ENCODE measurements around the gene PAX8.

Gene PAX8

DNA sequence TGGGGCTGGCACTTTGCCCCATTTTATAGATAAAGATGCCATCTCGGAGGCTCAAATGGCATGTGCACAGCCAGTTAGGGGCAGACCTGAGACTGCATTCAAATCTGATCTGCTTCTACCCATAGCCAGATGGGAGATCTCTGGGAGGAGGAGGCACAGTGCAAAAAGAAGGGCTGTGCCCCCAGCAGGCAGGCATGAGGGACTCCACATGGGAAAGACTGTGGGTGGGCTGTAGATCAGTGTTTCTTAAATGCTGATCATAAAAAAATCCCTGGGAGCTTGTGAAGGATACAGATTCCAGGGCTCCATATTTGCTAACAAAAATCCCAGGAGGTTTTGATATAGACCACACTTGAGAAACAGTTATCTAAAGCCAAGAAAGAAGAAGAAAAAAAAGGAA, 15.2 kb downstream of the PAX8 start:
- no peak overlapping the region for H3K4me3 Mint-ChIP-seq
- no peak for ATAC-seq
- no peak overlapping the region for H3K27ac Mint-ChIP-seq
- no peaks in the 10 kb centered on the region for H3K27me3 Mint-ChIP-seq
- no peaks in the 10 kb centered on the region for H3K36me3 Mint-ChIP-seq (ENCODE audit: low read depth)
- H3K9me3 Mint-ChIP-seq: no peaks in the 10 kb centered on the region
- no peak for DNase-seq
- peaks cover 8% of the 10 kb centered on the region for H3K4me1 Mint-ChIP-seq

- H3K36me3 Mint-ChIP-seq (ENCODE audit: low read depth): peaks cover 6% of the 10 kb centered on the region
Measured at GRCh38 chr2:113260991-113261390, 17.7 kb downstream of the PAX8 start.

DNA sequence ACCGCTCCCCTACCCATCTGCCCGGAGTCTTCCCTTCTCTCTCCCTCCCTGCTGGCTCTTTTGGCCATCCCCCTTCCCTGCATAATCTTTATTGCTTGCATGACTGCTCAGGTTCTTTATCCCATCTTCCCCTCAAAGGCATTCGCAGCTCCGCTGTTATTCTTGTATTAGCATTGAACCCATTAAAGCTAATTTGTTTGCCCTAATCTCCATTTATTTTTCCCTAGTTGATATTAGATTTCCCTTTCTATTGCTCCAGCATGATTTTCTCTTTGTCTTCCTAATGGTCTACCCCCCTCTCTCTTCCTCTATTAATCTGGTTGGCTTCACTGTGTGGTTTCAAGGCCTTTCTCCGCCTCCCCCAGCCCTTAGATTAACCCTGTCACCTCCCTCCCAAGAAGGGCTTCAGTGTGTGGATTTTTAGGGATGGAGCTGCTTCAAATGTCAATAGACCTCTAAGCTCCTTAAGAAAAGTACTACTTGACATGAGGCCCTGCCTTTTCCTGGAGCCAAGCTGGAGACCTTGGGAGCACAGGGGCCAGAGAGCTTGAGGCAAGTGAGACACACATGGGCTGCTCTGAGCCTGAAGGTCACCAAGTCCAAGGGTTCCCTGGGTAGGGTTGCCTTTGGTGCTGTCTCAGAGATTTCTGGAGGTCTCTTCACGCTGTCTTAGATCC, 20.1 kb downstream of the PAX8 start:
- DNase-seq (no peak), ATAC-seq (no peak)
- H3K36me3 Mint-ChIP-seq (ENCODE audit: low read depth): peaks cover 8% of the 10 kb centered on the region
- H3K27ac Mint-ChIP-seq: no peak overlapping the region
- no peaks in the 10 kb centered on the region for H3K27me3 Mint-ChIP-seq
- no peak overlapping the region for H3K4me3 Mint-ChIP-seq
- peaks cover 38% of the 10 kb centered on the region for H3K4me1 Mint-ChIP-seq
- no peaks in the 10 kb centered on the region for H3K9me3 Mint-ChIP-seq

More at GRCh38 chr2:113260991-113261390, 17.7 kb downstream of the PAX8 start:
- no peak overlapping the region for H3K27ac Mint-ChIP-seq
- H3K9me3 Mint-ChIP-seq: no peaks in the 10 kb centered on the region
- no peak for ATAC-seq
- H3K4me3 Mint-ChIP-seq: no peak overlapping the region
- H3K4me1 Mint-ChIP-seq: peaks cover 21% of the 10 kb centered on the region
- no peaks in the 10 kb centered on the region for H3K27me3 Mint-ChIP-seq
- no peak for DNase-seq

- ATAC-seq (no peak), DNase-seq (no peak)
- no peaks in the 10 kb centered on the region for H3K9me3 Mint-ChIP-seq
- H3K36me3 Mint-ChIP-seq (ENCODE audit: low read depth): peaks cover 8% of the 10 kb centered on the region
- no peak overlapping the region for H3K27ac Mint-ChIP-seq
- H3K27me3 Mint-ChIP-seq: no peaks in the 10 kb centered on the region
- H3K4me3 Mint-ChIP-seq: no peak overlapping the region
- peaks cover 47% of the 10 kb centered on the region for H3K4me1 Mint-ChIP-seq
Measured at GRCh38 chr2:113257516-113258264, 21.0 kb downstream of the PAX8 start.

GRCh38 chr2:113255140-113256070, 23.3 kb downstream of the PAX8 start:
- Mint-ChIP-seq H3K4me1 (peaks cover 64% of the 10 kb centered on the region), H3K27ac (no peak overlapping the region), H3K36me3 (ENCODE audit: low read depth) (peaks cover 8% of the 10 kb centered on the region), H3K9me3 (no peaks in the 10 kb centered on the region), H3K27me3 (no peaks in the 10 kb centered on the region), H3K4me3 (no peak overlapping the region)
- peak; percentile 26 for ATAC-seq
- no peak for DNase-seq

DNA sequence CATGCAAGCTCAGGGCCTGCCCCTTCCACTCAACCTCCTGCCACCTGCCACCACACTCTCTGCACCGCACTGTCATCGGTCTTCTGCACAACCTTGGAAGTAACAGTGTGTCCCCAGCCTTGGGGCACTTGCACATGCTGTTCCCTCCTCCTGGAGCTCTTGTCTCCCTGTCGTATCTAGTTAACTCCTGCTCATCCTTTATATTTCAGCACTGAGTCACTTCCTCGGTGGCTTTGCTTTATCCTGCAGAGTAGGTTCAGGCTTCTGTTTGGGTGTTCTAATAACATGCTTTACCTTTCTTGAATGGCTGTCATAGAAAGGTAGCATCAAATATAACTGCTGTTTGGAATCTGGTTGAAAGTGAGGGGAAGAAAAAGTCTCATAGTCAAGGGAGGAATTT, 25.3 kb downstream of the PAX8 start:
- Mint-ChIP-seq H3K4me3 (no peak overlapping the region), H3K27me3 (no peaks in the 10 kb centered on the region), H3K4me1 (peaks cover 70% of the 10 kb centered on the region), H3K27ac (no peak overlapping the region), H3K36me3 (ENCODE audit: low read depth) (peaks cover 8% of the 10 kb centered on the region), H3K9me3 (no peaks in the 10 kb centered on the region)
- ATAC-seq (no peak), DNase-seq (no peak)

- H3K36me3 Mint-ChIP-seq (ENCODE audit: low read depth): peaks cover 5% of the 10 kb centered on the region
- peaks cover 63% of the 10 kb centered on the region for H3K4me1 Mint-ChIP-seq
- DNase-seq (no peak), ATAC-seq (no peak)
- H3K9me3 Mint-ChIP-seq: no peaks in the 10 kb centered on the region
- no peaks in the 10 kb centered on the region for H3K27me3 Mint-ChIP-seq
- no peak overlapping the region for H3K4me3 Mint-ChIP-seq
- H3K27ac Mint-ChIP-seq: no peak overlapping the region
Measured at GRCh38 chr2:113252047-113252590, 26.6 kb downstream of the PAX8 start.

DNA sequence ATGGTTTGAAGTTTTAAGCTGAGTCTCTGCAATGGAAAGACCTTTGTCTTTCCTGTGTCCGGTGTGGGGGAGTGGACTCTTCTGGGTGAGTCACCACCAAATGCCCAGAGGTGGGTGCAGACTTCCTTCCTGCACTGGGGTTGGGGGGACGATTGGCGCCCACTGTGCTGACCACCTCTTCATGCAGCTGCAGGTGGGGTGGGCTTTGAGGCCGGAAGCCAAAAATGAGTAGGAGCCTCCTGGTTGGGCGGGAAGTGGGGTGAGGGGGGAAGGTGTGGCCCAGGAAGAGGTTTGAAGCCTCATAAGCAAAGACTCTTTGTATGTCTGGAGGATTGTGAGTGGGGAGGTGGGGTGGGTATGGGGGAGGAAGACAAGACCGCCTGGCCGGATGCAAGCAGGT, 27.6 kb downstream of the PAX8 start:
- Mint-ChIP-seq H3K4me3 (no peak overlapping the region), H3K27me3 (no peaks in the 10 kb centered on the region)

GRCh38 chr2:113248997-113249770, 29.5 kb downstream of the PAX8 start:
- Mint-ChIP-seq H3K36me3 (ENCODE audit: low read depth) (no peaks in the 10 kb centered on the region), H3K9me3 (no peaks in the 10 kb centered on the region), H3K4me3 (no peak overlapping the region), H3K4me1 (peaks cover 42% of the 10 kb centered on the region), H3K27me3 (no peaks in the 10 kb centered on the region), H3K27ac (peak overlapping the region; percentile 7)
- ATAC-seq (peak; percentile 69), DNase-seq (peak; percentile 80)

More for the DNA sequence above, 27.6 kb downstream of the PAX8 start:
- H3K36me3 Mint-ChIP-seq (ENCODE audit: low read depth): peaks cover 2% of the 10 kb centered on the region
- H3K4me1 Mint-ChIP-seq: peaks cover 58% of the 10 kb centered on the region
- ATAC-seq (peak; percentile 41), DNase-seq (peak; percentile 32)
- peak overlapping the region; percentile 7 for H3K27ac Mint-ChIP-seq
- no peaks in the 10 kb centered on the region for H3K9me3 Mint-ChIP-seq

DNA sequence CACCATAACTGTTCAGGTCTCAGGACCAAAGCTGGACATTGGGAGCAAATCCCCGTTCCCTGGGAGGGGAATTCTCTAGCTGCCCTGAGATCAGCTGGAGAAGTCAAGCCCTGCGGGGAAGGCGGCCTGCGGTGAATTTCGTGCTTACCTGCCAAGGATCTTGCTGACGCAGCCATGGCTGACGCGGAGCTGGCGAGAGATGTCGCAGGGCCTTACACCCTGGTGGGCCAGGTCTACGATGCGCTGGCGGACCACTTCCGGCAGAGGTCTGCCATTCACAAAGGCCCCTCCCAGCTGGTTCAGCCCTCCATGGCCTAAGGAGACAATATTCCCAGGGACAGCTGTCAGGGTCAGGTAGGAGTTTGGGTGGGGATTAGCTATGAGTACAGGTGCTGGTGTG, 32.1 kb downstream of the PAX8 start:
- peaks cover 2% of the 10 kb centered on the region for H3K36me3 Mint-ChIP-seq (ENCODE audit: low read depth)
- DNase-seq (no peak), ATAC-seq (no peak)
- H3K4me3 Mint-ChIP-seq: no peak overlapping the region
- no peak overlapping the region for H3K27ac Mint-ChIP-seq
- H3K27me3 Mint-ChIP-seq: no peaks in the 10 kb centered on the region
- no peaks in the 10 kb centered on the region for H3K9me3 Mint-ChIP-seq
- H3K4me1 Mint-ChIP-seq: peaks cover 24% of the 10 kb centered on the region

GRCh38 chr2:113245276-113245711, 33.4 kb downstream of the PAX8 start:
- peaks cover 24% of the 10 kb centered on the region for H3K4me1 Mint-ChIP-seq
- H3K27ac Mint-ChIP-seq: no peak overlapping the region
- DNase-seq: no peak
- no peak for ATAC-seq
- H3K36me3 Mint-ChIP-seq (ENCODE audit: low read depth): peaks cover 4% of the 10 kb centered on the region
- H3K9me3 Mint-ChIP-seq: no peaks in the 10 kb centered on the region
- H3K27me3 Mint-ChIP-seq: peaks cover 3% of the 10 kb centered on the region
- no peak overlapping the region for H3K4me3 Mint-ChIP-seq

DNA sequence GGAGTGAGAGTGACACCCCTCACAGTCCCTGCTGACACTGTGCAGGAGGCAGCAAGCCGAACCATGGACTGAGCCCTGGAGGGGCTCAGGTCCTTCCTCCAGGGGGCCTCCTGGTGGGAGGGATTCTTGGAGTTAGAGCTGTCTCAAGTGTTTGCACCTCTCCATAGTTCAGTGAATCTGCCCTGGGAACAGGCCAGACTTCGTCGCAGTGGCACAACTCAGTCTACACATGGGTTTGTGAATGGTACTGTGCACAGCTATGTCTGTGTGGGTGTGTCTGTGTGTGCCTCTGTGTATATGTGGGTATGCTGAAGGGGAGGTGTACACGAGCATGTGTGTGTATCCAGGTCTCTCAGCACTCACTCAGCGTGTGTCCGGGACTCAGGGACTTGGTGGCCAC, 36.4 kb downstream of the PAX8 start:
- no peaks in the 10 kb centered on the region for H3K9me3 Mint-ChIP-seq
- no peak for DNase-seq
- peaks cover 3% of the 10 kb centered on the region for H3K27me3 Mint-ChIP-seq
- no peak overlapping the region for H3K4me3 Mint-ChIP-seq
- H3K36me3 Mint-ChIP-seq (ENCODE audit: low read depth): peaks cover 10% of the 10 kb centered on the region
- H3K4me1 Mint-ChIP-seq: peaks cover 35% of the 10 kb centered on the region
- no peak for ATAC-seq
- no peak overlapping the region for H3K27ac Mint-ChIP-seq

DNA sequence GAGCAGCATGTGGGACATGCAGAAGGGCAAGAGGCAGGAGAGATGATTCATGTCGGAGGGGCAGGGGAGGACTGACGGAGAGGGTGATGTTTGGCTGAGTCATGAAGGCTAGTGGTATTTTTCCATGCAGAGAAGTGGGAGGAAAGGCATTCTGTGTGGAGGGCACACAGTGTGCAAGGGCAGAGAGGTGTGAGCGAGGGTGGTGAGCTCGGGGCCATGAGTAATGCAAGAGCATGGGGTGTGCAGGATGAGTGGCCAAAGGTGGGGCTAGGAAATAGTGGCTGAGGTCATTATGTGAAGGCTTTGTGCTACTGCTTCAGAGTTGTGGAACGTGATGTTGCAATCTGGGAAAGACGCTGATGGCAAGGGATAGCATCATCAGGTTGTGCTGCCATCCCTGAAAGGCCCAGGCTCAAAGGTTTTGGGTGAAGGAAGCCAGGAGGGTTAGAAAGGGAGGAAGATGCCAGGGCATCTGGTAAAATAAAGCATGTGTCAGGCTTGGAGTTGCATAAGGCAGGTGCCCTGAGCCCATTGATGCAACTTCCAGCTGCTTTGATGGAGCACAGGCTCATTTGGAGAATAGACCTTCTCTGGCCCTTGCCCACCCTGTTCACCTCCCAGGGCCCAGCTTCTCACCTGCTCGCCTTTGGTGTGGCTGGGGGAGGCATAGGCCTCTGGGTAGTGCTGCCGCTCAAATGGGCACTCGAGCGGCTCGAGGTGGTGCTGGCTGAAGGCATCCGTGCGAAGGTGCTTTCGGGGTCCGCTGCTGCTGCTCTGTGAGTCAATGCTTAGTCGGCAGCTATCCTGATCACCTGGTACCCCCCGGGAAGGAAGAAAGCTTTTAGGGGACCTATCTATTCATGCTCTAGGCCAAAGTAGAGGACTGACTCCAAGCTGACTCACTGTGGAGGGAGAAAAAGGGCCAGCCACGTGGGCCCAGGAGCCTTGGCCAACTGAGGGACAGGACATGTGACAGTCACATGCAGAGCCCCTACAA, 37.5 kb downstream of the PAX8 start:
- ATAC-seq (peak; percentile 99), DNase-seq (peak; percentile 70)
- peaks cover 41% of the 10 kb centered on the region for H3K4me1 Mint-ChIP-seq
- peaks cover 3% of the 10 kb centered on the region for H3K27me3 Mint-ChIP-seq
- peaks cover 16% of the 10 kb centered on the region for H3K36me3 Mint-ChIP-seq (ENCODE audit: low read depth)
- H3K4me3 Mint-ChIP-seq: peak overlapping the region; percentile 15
- H3K9me3 Mint-ChIP-seq: no peaks in the 10 kb centered on the region
- peak overlapping the region; percentile 91 for H3K27ac Mint-ChIP-seq

Data from activated naive CD8-positive, alpha-beta T cell treated with anti-CD3 and anti-CD28 coated beads, Interleukin-2, amount 50 U/mL, for 24 hours (primary cell).